GM21529 (cell line): ENCODE measurements around the gene CELF5.

Experiments used
- ATAC-seq: cut with Tn5 transposase; IDR thresholded peaks from one replicate; pipeline ENCODE4 v1.9.1; 2021; ENCODE audit not compliant: unreplicated experiment

The CELF5 gene

GRCh38 chr19:3224346-3225168, at the start of gene CELF5:
CELF5 (plus strand) TSS chr19:3224661; CDS start chr19:3224740, 79 bp downstream.
- no peak for ATAC-seq

DNA sequence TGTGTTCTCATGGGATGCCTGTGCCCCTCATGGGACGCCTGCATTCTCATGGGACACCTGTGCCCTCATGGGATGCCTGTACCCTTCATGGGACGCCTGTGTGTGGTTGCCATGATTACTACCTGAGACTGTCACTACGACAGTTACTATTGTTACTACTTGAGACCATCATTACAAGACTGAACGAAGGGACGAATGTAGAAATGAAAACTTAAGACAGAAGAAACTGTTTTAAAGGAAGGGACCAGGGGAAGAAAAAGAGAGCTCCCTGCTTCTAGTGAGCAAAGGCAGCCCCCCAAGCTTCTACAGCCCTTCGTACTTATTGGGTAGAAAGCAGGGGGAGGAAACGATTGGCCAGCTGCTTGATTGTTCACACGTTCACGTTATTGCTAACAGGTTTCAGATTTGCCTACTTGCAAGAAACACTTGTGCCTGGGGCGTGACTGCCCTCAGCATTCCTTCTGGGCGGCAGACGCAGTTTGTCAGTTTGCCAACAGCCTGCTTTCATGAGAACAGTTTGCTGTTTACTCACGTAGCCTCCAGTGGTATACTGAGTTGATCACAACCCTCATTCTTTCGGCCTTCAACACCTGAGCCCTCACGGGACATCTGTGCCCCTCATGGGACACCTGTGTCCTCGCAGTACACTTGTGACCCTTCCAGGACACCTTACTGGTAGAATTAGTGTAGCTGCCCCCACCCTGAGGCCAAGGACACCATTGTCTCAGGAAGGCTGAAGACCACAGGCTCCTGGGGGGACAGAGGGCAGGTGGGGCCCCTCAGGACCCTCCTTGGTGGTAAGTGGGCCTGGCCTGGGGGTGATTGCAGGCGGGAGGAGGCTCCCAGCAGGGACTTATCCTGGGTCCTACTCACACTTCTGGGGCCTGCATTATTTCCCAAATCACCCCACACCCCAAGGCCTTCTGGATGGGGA, 48.4 kb upstream of the CELF5 start:
- ATAC-seq, result no peak

GRCh38 chr19:3176715-3177501, 47.6 kb upstream of the CELF5 start:
- ATAC-seq, result no peak

DNA sequence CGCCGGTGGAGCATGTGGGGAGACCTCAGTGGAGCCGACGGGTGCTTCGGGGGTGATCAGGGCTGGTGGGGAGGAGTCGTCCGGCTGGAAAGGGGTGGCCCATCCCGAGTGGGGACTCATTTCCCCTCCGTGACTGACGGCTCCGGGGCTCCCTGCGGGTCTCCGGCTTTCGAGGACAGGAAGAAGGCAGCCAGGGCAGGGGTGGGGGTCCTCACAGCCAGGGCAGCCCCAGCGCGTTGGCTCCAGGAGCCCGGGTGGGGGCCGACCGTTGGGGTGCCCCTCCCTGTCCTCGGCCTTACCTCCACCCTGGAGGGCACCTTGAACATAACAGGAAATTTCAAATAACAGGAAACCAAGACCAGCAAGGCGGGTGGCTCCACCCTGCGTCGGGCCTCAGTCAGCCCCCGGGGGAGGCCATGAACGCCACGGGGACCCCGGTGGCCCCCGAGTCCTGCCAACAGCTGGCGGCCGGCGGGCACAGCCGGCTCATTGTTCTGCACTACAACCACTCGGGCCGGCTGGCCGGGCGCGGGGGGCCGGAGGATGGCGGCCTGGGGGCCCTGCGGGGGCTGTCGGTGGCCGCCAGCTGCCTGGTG, 46.0 kb upstream of the CELF5 start, which contains the start of gene S1PR4:
S1PR4 (plus strand) TSS at position 393 of the 596 bp plus-strand sequence; CDS start at position 417, 24 bp downstream.
- ATAC-seq, result peak; percentile 31

- peak; percentile 9 for ATAC-seq
These were observed 45.3 kb upstream of the CELF5 start for GRCh38 chr19:3178973-3179738.

DNA sequence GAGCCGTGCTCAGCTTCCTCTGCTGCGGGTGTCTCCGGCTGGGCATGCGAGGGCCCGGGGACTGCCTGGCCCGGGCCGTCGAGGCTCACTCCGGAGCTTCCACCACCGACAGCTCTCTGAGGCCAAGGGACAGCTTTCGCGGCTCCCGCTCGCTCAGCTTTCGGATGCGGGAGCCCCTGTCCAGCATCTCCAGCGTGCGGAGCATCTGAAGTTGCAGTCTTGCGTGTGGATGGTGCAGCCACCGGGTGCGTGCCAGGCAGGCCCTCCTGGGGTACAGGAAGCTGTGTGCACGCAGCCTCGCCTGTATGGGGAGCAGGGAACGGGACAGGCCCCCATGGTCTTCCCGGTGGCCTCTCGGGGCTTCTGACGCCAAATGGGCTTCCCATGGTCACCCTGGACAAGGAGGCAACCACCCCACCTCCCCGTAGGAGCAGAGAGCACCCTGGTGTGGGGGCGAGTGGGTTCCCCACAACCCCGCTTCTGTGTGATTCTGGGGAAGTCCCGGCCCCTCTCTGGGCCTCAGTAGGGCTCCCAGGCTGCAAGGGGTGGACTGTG, 44.6 kb upstream of the CELF5 start:
- ATAC-seq, result no peak

GRCh38 chr19:3183721-3184641, 40.5 kb upstream of the CELF5 start:
- ATAC-seq, result no peak

DNA sequence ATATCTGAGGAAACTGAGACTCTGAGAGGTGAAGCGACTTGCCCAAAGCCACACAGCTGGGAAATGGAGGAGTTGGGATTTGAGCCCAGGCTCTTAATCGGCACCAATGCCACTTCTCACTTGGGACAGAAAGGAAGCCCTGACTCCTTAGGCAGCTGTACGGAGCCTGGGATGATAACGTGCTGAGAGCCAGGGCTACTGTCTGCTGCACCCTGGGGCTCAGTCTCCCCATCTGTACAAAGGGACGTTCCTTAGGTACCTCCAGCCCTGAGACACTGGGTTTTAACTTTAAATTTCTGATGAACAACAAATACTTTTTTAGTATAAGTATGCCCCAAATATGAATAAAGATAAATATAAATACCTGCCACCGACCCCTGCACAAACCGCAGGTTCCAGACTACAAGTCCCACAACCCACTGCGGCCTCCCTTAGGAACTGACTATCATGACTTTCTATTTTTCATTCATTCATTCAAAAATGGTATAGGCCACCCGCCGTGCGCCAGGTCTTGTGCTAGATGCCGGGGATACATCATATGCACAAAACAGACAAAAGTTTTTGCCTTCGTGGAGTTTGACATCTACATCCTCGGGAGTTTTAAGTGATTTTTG, 39.5 kb upstream of the CELF5 start:
- ATAC-seq, result peak; percentile 26

DNA sequence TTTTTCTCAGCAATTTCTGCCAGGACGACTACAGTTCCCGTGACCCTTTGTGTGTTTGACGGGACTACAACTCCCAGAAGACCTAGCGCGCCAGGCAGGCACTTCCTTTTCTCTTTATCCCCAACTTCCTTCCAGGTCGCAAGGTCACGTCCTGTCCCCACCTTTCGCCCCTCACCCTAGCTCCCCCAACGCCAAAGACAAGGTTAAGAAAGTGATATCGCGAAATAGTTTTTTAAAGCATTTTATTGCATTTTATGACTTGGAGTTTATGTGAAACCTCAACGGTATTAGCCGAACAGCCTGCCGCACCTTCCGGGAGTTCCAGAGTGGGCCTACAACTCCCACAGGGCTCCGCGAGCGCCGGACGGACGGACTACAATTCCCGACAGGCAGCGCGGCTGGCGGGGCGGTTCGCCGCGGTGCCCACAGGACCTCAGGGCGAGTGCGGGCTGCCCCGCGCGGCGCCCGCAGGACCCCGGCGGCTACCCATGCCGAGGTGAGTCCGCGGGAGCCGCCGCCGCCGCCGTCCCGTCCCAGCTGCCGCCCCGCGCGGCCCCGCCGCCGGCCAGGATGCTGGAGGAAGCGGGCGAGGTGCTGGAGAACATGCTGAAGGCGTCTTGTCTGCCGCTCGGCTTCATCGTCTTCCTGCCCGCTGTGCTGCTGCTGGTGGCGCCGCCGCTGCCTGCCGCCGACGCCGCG, 38.9 kb upstream of the CELF5 start, which contains the start of gene NCLN:
NCLN (plus strand) TSS at position 470 of the 699 bp plus-strand sequence; CDS start at position 571, 101 bp downstream.
- peak; percentile 68 for ATAC-seq

GRCh38 chr19:3186160-3186688, 38.2 kb upstream of the CELF5 start:
- no peak for ATAC-seq

DNA sequence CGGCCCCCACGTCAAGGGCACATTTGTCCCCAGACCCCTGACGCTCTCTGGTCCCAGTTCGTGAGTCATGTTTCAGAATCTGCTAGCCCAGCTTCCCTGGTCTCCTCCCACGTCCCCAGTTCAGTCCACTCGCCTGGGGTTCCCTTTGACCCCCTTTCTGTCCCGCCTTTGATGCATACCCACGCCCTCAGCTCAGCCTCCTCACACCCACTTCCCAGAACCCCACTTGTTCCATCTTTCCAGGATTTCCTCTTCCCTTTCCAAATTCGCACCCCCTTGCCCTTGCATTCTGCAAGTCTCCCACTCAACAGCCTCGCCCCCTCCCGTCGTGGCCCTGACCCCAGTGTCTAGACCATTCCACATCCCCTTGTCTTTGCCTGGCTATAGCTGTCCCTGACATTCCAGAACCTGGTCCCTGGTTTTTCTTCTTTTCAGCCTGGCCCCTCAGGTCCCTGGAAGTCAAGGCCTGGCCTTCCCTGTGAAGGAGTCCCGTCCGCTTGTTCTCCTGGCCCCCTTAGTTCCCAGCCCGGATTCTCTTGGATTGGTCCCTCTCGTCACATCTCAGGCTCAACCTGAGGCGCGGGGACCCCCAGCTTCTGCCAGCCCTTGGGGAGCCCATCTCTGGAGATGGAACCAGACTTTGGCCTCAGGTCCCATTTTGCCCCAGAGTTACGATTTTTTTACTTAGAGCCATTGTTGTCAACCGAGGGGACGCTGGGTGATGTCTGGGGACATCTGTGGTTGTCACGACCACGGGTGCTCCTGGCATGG, 37.4 kb upstream of the CELF5 start:
- no peak for ATAC-seq

DNA sequence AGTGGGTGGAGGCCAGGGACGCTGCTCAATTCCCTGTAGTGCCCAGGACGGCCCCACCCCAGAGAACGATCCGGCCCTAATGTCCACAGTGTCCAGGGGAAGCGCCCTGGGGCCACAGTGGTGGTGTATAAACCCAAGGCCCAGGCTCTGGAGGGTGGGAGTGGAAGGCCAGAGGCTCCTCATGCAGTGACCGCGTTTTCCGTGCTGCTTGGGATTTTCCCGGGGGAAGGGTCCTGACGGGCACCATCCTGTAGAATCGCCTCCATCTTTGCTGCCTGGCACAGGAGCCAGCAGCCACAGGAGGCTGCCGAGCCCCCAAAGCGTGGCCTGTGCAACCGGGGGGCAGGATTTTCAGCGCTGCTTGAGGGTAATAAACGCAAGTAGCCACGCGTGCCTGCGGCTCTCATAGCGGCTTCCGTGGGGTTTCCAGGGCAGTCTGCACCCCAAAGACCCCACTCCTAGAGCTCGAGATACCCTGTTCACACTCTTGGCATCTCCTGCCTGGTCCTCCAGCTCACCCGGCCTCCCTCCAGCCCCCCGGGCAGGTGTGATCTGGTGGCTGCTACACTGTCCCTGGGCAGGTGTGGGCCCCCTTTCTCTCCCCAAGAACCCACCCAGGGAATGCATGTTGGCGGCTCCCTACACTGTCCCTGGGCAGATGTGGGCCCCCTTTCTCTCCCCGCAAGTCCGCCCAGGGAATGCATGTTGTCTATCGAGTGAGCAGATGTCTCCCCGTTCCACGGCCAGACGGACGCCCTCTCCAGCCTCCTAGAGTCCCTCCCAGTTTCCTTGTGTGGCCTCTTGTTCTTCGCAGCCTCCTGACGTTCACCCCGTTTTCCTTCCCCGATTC, 36.6 kb upstream of the CELF5 start:
- ATAC-seq, result no peak

GRCh38 chr19:3188627-3189596, 35.5 kb upstream of the CELF5 start:
- ATAC-seq, result no peak
